Mucosa of descending colon (tissue), 3 donors: ENCODE results near the gene KRTAP9-7. TPM values are rescaled to one million over a fixed set of nuclear protein-coding genes. Genes with fewer than 3 reads are reported as not detected.

Source experiments
- ATAC-seq: fragments of 200-7000 bp; cut with Tn5 transposase; one replicate; pipeline ENCODE4 v1.9.1; 2020; ENCODE audit warnings: mild to moderate bottlenecking, moderate library complexity
- DNase-seq, 3 donors: peaks; one replicate each; pipeline ENCODE4 v3.0.0-alpha.2; 2020
- H3K36me3 ChIP-seq: fragments of 200-600 bp; one replicate; pipeline ENCODE4 v1.8.0; 2021; ENCODE audit warnings: low read depth, mild to moderate bottlenecking
- H3K4me1 ChIP-seq: fragments of 200-600 bp; one replicate; pipeline ENCODE4 v1.8.0; 2021; ENCODE audit warnings: low read depth, mild to moderate bottlenecking
- H3K4me3 ChIP-seq: fragments of 200-600 bp; one replicate; pipeline ENCODE4 v1.8.0; 2021; ENCODE audit warnings: mild to moderate bottlenecking
- H3K9me3 ChIP-seq: fragments of 200-600 bp; one replicate; pipeline ENCODE4 v1.8.0; 2021; ENCODE audit warnings: mild to moderate bottlenecking
- CTCF ChIP-seq: fragments of 200-600 bp; IDR thresholded peaks from one replicate; pipeline ENCODE4 v1.8.0; 2022; ENCODE audit warnings: antibody characterized with exemption, mild to moderate bottlenecking
- intact Hi-C, 2 donors: fragments of 100-400 bp; cut with DNase I in 1 of 2; cut with micrococcal nuclease in 1 of 2; formaldehyde crosslinking; loops; one replicate each; pipeline versions ENCODE4 v1.11.0 to v1.11.1; 2022; cut with DNase I, micrococcal nuclease
- total RNA-seq, 3 donors: library from RNA; stranded (reverse); fragmentation: NEBNext Ultra II Directional in 2 of 3; extraction: Animal tissue kit (Norgen Biotek cat#: 25700) in 2 of 3; gene quantifications; one replicate each; pipeline versions ENCODE4 v1.2.1 to v1.2.4, GENCODE V29; 2021 to 2023
- donor health status: DM: no; HTN: no; CAD: no; lungs with moderate emphysema.
- donor health status: DM: no; HTN: no; CAD: no.
- donor health status: DM: no; HTN: yes; CAD: no.

Gene KRTAP9-7
- total RNA-seq, 3 donors from 2014 or later, result not detected

- intact Hi-C loops, result no loop called here
- ATAC-seq, result no peak
- no peak for TF ChIP-seq CTCF
- no peaks in the 10 kb centered on the region for H3K36me3 ChIP-seq
- H3K9me3 ChIP-seq, result no peaks in the 10 kb centered on the region
- no peak for DNase-seq
- no peak overlapping the region for H3K4me3 ChIP-seq
- H3K4me1 ChIP-seq, result no peaks in the 10 kb centered on the region
Observed at GRCh38 chr17:41296846-41297245, 21.3 kb downstream of the KRTAP9-7 start.

- ATAC-seq (no peak), DNase-seq (no peak)
- H3K4me3 ChIP-seq, result no peak overlapping the region
- no peaks in the 10 kb centered on the region for H3K36me3 ChIP-seq
- TF ChIP-seq CTCF, result no peak
- H3K4me1 ChIP-seq, result no peaks in the 10 kb centered on the region
- no peaks in the 10 kb centered on the region for H3K9me3 ChIP-seq
- intact Hi-C loops, result no loop called here
Observed at GRCh38 chr17:41298458-41299135, 23.1 kb downstream of the KRTAP9-7 start.

DNA sequence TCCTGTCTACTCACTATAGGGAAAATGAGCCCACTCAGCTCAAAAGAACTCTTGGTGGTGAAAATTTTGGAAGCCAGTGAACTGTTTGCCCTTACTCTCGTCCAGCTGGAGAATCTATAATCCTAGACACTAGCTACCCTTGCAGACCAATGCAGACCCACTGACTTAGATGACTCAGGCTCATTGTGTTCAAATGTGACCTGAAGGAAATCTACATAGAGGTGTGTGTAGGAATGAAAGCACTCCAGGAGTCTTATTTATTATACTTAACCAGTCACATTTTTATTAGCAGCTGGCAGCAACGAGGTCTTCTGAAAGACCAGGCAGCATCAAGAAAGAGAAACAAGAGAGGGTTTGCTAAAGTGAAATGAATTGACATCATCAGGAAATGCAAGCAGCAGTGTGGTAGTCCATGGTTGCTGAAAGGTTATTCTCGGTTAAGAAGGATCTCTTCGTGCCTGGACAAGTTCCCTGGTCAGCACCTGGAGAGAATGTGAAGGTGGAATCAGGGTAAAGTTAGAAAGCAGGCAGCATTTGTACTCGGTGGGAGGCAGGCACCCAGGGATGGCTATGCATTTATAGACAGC is 25.8 kb downstream of the KRTAP9-7 start:
- no peak for ATAC-seq
- intact Hi-C loops, result no loop called here
- Histone ChIP-seq H3K4me1 (no peaks in the 10 kb centered on the region), H3K9me3 (no peaks in the 10 kb centered on the region), H3K4me3 (no peak overlapping the region), H3K36me3 (no peaks in the 10 kb centered on the region)
- no peak for DNase-seq
- TF ChIP-seq CTCF, result no peak

DNA sequence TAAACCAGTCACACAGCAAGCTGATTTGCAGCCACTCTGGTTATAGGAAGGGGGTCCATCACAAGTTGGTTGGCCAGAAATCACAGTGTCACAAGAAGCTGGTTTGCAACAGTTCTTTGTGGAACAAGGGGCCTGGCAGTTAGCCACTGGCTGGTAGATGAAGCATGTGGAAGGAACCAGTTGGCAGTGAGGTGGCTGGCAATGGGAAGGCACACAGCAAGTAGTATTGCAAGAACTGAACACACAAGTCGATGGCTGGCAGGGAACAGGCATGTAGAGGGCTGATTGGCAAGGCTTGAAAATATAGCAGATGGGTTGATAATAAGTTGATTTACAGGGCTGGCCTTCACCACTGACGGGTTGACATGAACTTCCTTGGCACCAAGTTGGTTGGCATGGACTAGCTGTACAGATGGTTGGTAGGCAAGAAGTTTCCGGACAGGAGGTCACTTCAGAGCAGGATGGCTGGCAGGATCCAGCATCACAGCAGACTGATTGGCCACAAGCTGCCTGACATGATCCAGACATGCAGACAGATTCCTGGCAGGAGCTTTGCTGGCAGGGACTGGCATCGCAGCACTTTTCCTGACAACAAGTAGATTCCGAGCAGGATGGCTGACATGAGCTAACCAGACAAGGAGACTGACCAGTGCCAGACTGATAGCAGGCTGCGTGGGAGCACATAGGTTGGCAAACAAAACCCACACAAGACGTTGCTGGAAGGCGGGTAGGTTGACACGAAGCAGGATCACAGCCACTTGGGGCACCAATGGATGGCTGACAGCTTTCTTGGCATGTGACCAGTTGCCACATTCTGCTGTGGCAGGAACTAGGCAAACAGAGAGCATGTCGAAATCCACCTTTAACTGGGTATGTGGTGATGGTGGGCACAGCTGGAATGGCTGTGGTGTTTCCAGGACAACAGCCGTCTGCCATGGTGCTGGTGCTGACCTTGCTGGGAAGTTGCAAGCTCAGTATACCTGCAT is 26.7 kb downstream of the KRTAP9-7 start, which contains the start of gene KRTAP29-1:
KRTAP29-1 (minus strand) TSS at position 936 of the 986 bp plus-strand sequence; CDS start at position 936, 0 bp downstream.
- Histone ChIP-seq H3K4me1 (no peaks in the 10 kb centered on the region), H3K9me3 (no peaks in the 10 kb centered on the region), H3K36me3 (no peaks in the 10 kb centered on the region), H3K4me3 (no peak within 1 kb of the TSS)
- intact Hi-C loops, result no loop called here
- no peak for TF ChIP-seq CTCF
- ATAC-seq (no peak), DNase-seq (no peak)

GRCh38 chr17:41302981-41303380 is 27.5 kb downstream of the KRTAP9-7 start:
- Histone ChIP-seq H3K4me1 (no peaks in the 10 kb centered on the region), H3K4me3 (no peak overlapping the region), H3K9me3 (no peaks in the 10 kb centered on the region), H3K36me3 (no peaks in the 10 kb centered on the region)
- ATAC-seq (no peak), DNase-seq (no peak)
- no peak for TF ChIP-seq CTCF
- intact Hi-C loops, result no loop called here
